ENCODE measurements around the gene POLR3H.

POLR3H gene

GRCh38 chr22:41534219-41534618 is 10.1 kb downstream of the POLR3H start:
- no peak for DNase-seq

- DNase-seq: peak; percentile 3 to 37 (median 3)
These were observed 11.1 kb downstream of the POLR3H start for GRCh38 chr22:41532908-41533825.

DNA sequence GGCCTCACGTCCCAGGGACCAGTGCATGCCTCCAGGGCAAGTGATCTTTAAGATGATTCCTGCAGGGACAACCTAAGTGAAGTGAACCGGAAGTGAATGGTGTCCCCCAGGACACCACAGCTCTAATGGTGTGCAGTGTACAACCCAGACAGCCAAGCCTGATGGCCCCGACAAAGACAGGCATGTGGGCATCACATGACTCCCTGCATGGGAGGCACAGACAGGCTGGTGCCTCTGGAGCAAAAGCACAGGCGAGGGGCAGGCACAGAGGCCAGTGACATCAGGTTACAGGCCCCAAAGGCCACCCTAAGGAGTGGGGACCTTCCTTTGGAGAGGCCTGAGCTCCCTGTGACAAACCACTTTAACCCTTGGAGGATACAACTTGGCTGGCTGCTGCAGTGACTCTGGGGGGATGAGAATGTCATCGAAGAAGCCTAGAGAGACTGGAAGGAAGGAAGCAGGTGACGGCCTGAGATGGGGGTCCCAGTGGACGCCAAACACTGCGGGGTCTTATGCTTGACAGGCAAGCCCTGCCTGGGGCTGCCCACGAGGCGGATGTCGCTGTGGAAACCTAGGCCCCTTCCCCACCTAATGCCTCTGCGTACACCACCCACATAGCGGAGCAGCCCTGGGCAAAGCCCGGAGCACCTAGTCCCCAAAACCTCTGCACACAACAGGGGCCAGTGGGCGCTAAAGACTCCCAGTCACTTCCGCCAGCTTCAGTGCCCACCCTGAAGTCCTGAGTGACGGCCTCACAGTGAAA is 12.4 kb downstream of the POLR3H start:
- DNase-seq: no peak

DNA sequence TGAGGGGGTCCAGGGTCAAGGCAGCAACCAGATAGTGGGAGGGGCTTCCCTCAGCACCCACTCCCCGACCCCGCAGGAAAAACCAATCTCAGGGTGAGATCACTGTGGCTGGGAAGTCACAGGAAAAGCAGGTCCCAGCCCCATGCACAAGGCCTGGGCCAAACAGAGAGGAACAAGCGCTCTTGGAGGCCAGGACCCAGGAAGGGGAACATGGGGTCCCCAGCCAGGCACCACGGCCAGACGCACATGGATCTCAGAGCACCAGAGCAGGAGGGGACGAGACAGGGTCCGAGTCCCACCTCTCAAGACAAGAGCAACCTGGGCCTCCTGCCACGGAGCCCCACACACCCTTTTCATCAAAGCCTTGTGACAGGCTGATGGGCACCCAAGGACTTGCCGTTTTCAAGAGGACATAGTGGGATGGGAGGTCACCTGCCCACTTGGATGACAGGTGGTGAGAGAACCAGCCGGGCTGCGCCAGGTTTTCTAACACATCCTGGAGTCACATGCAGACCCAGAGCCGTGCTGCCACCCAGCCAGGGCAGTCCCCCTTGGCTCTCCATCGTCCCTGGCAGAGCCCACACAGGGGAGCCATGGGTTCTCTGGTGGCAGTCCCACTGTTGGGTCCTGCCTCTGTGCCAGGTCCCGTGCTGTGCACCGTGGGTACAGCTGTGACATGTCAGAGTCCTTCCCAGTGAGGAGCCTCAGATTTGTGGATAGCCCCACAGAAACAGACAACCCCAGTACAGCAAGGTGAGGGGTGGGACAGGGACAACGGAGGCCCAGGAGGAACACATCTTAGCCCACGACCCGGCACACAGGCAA is 13.2 kb downstream of the POLR3H start:
- DNase-seq: no peak

GRCh38 chr22:41528938-41529561 is 15.2 kb downstream of the POLR3H start:
- DNase-seq: no peak

- no peak for DNase-seq
These were observed 16.0 kb downstream of the POLR3H start for GRCh38 chr22:41528132-41528766.

- peak in 2 of 3 experiments; percentile 3 to 9 for DNase-seq
These were observed 17.2 kb downstream of the POLR3H start for GRCh38 chr22:41526830-41527799.

GRCh38 chr22:41526226-41526829 is 17.9 kb downstream of the POLR3H start:
- DNase-seq: no peak

- DNase-seq: no peak
These were observed 18.6 kb downstream of the POLR3H start for GRCh38 chr22:41525450-41526225.

DNA sequence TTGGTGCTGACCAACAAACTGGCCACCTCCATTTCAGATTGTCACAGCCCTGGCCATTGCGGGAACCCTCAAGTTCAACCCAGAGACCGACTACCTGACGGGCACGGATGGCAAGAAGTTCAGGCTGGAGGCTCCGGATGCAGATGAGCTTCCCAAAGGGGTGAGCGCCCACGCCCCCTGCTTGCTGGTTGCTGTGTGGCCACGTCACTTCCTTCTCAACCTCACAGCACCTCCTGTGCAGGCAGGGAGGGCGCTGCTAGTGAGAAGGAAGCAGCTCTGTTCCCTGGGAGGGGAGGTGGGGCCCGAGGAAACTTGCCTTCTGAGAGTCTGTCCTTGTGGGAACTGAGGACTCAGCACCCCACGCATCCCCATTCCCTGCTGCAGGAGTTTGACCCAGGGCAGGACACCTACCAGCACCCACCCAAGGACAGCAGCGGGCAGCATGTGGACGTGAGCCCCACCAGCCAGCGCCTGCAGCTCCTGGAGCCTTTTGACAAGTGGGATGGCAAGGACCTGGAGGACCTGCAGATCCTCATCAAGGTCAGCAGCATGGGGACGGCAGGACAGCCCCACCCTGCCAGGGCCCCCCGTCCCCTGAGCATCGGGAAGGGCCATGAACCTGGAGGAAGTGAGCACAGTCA is 19.3 kb downstream of the POLR3H start:
- DNase-seq: no peak

DNA sequence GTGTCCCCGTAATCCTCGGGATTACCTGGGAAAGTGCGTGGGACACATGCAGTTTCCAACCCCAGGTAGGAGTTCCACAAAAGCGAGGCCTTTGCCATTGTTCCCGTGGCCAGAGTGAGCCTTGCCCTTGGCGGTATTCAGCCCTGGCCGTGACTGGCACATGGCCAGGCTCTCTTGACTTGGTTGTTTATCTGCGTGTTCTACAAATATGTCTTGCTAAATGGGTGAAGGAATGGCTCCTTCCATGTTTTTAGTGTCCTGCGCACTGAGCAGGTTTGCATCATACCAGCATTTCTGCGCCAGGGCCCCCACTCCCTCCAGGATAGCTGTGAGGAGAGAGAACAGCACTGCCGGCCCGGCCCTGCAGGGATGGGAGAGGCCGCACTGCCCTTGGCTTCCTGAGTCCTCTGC is 20.0 kb downstream of the POLR3H start:
- peak in 2 of 3 experiments; percentile 2 to 3 for DNase-seq

DNA sequence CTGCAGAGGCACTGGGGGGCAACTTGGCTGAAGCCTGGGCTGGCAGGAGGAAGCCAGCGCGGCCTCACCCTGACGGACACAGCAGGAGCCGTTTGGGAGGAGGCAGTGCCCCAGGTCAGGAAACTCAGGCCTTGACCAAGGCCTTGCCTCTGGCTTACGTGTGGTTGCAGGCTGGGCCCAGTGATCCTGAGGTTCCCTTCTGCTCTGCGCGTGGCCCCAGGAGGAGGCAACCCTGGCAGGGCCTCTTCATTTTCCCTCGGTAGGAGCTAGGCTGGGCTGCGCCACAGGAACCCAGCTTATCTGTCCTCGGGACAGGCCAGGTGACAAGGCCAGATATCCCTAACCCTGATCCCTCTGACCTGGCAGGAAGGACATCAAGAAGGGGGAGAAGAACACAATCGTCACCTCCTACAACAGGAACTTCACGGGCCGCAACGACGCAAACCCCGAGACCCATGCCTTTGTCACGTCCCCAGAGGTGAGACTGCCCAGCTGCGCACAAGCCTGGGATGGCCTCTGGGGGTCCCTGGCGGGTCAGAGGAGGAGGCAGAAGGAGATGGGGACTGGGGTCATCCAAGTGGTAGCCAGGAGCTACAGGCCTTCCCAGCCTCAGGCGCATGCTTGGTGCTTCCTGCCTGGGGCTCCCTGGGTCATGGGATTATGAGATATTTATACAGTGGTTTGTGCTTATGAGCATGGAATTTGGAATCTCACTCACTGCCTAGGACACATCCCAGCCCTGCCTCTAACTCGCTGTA is 20.6 kb downstream of the POLR3H start:
- no peak for DNase-seq

- no peak for DNase-seq
These were observed 21.5 kb downstream of the POLR3H start for GRCh38 chr22:41522813-41523212.

GRCh38 chr22:41521126-41521525 is 23.1 kb downstream of the POLR3H start:
- no peak for DNase-seq

DNA sequence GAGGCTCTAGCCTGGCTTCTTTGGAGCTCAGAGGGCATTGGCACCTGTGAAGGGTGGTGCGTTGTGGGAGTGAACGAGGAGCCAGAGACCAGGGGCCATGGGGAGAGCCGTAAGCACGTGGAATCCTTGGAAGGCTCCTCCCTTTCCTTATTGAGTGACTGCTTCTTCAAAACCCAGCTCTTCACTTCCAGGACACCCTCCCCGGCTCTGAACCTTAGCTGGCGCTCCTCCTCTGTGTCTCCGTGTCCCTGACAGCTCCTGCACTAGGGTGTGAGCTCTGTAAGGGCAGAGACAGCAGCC is 26.3 kb downstream of the POLR3H start:
- no peak for DNase-seq

- peak; percentile 15 to 62 (median 41) for DNase-seq
These were observed 26.9 kb downstream of the POLR3H start for GRCh38 chr22:41517172-41518047.

DNA sequence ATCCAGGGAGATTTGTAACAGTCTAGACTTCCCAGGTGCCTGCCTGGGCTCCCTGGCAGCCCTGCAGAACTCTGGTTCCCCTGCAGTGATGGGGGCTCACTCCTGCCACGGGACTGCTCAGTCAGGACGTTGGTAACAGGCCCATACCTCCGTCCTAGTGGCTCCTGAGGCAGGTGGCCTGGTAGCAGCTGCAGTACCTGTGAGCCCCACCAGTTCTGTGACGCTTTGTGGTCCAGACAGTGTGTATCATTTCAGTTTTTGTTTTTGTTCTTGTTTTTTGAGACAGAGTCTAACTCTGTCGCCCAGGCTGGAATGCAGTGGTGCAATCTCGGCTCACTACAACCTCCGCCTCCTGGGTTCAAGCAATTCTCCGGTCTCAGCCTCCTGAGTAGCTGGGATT is 27.8 kb downstream of the POLR3H start:
- no peak for DNase-seq

Data from NCI-H1417 (cell line).